Thyroid gland (tissue), 4 donors: ENCODE data around the gene ASF1B. TPM values are rescaled to one million over a fixed set of nuclear protein-coding genes. Genes with fewer than 3 reads are reported as not detected.

Experiments used
- DNase-seq, 2 donors: peaks; one replicate each; pipeline ENCODE4 v3.0.0-alpha.2; 2019
- H3K27ac ChIP-seq, 3 donors: fragments of 200-600 bp; sonication (generic); 1 replicate in 2 of 3; 2 replicates in 1 of 3; pipeline ENCODE4 v1.5.1; 2016 to 2019; ENCODE audit warnings: mild to moderate bottlenecking in 1 of 3, moderate library complexity in 1 of 3
- H3K27me3 ChIP-seq: fragments of 200-600 bp; sonication (generic); one replicate; pipeline ENCODE4 v1.5.1; 2019
- H3K36me3 ChIP-seq, 2 donors: fragments of 200-600 bp; sonication (generic); one replicate each; pipeline ENCODE4 v1.5.1; 2016 to 2019
- H3K4me1 ChIP-seq, 2 donors: fragments of 200-600 bp; sonication (generic); one replicate each; pipeline ENCODE4 v1.5.1; 2017 to 2019
- H3K4me3 ChIP-seq, 3 donors: fragments of 200-600 bp; sonication (generic); replicated peaks in 1 of 3; 1 replicate in 2 of 3; 2 replicates in 1 of 3; pipeline ENCODE4 v1.5.1; 2016; ENCODE audit warnings: mild to moderate bottlenecking in 1 of 3
- H3K9me3 ChIP-seq: fragments of 200-600 bp; sonication (generic); one replicate; pipeline ENCODE4 v1.5.1; 2017
- POLR2A ChIP-seq, 2 donors: fragments of 450-650 bp; IDR thresholded peaks; one replicate each; pipeline ENCODE4 v1.6.1; 2017; ENCODE audit warnings: antibody characterized with exemption in 2 of 2, mild to moderate bottlenecking in 2 of 2, moderate library complexity in 1 of 2
- WGBS, 2 donors: methylation state at CpG; one replicate each; pipeline ENCODE4 v1.1.5; 2017; 5-methylcytosine and 5-hydroxymethylcytosine counted together
- intact Hi-C: fragments of 100-400 bp; cut with DNase I; formaldehyde crosslinking; loops from one replicate; pipeline ENCODE4 v1.15.1; 2023
- total RNA-seq, 4 donors: library from RNA; depleted of rRNA; stranded (reverse); fragments of >200 nt; gene quantifications; one replicate each; pipeline ENCODE4 v1.2.3, GENCODE V29; 2016
- TF ChIP-seq, protein P1 (sequence below), 6 experiments: fragments of 200-600 bp in 3 of 6; fragments of 450-650 bp in 3 of 6; sonication (generic) in 3 of 6; IDR thresholded peaks; one replicate each; pipeline ENCODE4 v1.5.1; 2016 to 2019; ENCODE audit warnings: antibody characterized with exemption in 6 of 6, mild to moderate bottlenecking in 2 of 6, inconsistent platforms in 1 of 6, moderate library complexity in 1 of 6

Gene ASF1B
- total RNA-seq, 4 donors from 2014 or later: 0.54 to 2.6 (median 0.95) TPM

DNA sequence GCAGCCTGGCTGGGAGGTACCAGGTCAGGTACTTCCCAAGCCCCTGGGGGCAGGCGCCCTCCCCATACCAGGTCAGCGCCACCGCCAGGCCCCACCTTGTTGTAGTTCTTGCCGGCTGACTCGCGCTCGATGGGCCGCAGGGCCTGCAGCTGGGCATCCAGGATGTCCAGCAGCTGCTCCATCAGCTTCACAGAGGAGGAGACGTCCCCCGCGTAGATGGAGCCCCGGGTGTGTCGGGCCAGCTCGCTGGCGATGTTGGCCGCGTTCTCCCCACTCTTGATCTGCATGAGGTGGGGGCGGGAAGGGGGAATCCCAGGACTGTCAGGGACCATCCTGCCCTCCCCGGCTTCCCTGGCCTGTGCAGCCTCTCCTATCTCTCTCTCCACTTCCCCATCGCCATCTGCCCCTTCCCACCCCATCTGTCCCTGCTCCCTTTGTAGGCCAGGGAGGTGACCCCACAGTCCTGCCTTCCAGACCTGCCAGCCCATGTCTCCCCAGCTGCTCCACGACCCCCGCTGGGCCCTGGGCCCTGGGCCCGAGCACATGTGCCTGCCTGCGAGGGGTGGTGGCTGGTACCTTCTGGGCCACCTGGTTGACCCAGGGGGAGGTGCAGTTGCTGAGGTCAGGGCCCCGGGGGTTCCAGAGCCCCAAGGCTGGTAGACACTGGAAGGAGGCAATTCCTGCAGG is 23.8 kb upstream of the ASF1B start:
- Histone ChIP-seq H3K9me3 (no peaks in the 10 kb centered on the region), H3K36me3 (peaks cover 45 to 47% of the 10 kb centered on the region in 2 donors), H3K27ac (no peak overlapping the region), H3K4me1 (no peaks in the 10 kb centered on the region), H3K4me3 (no peak overlapping the region), H3K27me3 (no peaks in the 10 kb centered on the region)
- intact Hi-C loops: no loop called here
- TF ChIP-seq, protein P1, sequence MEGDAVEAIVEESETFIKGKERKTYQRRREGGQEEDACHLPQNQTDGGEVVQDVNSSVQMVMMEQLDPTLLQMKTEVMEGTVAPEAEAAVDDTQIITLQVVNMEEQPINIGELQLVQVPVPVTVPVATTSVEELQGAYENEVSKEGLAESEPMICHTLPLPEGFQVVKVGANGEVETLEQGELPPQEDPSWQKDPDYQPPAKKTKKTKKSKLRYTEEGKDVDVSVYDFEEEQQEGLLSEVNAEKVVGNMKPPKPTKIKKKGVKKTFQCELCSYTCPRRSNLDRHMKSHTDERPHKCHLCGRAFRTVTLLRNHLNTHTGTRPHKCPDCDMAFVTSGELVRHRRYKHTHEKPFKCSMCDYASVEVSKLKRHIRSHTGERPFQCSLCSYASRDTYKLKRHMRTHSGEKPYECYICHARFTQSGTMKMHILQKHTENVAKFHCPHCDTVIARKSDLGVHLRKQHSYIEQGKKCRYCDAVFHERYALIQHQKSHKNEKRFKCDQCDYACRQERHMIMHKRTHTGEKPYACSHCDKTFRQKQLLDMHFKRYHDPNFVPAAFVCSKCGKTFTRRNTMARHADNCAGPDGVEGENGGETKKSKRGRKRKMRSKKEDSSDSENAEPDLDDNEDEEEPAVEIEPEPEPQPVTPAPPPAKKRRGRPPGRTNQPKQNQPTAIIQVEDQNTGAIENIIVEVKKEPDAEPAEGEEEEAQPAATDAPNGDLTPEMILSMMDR (IDR thresholded peaks at IDR 0.05): no peak
- TF ChIP-seq POLR2A (IDR thresholded peaks at IDR 0.05): no peak
- 91 to 93% methylated on average over 10 to 20 of the region's 25 CpGs for WGBS, 2 donors
- DNase-seq: no peak

DNA sequence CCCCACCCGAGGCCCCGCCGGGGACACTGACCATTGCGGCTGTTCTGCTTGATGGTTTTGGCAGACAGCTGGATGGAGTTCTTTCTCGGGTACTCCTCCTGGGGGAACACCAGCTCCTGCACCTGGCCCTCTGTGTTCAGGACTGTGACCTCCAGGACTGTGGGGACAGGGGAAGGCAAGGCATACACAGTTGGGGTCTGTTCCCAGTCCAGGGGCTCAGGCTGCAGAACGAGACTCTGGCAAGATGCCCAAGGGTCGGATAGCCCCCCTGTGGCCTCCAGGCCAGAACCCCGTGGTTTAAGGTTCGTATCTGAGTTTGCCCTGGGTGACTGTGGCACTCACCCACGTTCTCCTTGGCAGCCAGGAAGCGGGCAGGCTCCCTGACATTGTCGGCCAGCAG is 22.7 kb upstream of the ASF1B start:
- TF ChIP-seq, protein P1 (IDR thresholded peaks at IDR 0.05): no peak
- no peak for TF ChIP-seq POLR2A (IDR thresholded peaks at IDR 0.05)
- H3K4me3 ChIP-seq: no peak overlapping the region
- H3K9me3 ChIP-seq: no peaks in the 10 kb centered on the region
- no peaks in the 10 kb centered on the region for H3K27me3 ChIP-seq
- peaks cover 47 to 51% of the 10 kb centered on the region in 2 donors for H3K36me3 ChIP-seq
- H3K27ac ChIP-seq: no peak overlapping the region
- 78 to 80% methylated on average over 7 to 11 of the region's 12 CpGs for WGBS, 2 donors
- intact Hi-C loops: no loop called here
- no peaks in the 10 kb centered on the region for H3K4me1 ChIP-seq
- DNase-seq: no peak

DNA sequence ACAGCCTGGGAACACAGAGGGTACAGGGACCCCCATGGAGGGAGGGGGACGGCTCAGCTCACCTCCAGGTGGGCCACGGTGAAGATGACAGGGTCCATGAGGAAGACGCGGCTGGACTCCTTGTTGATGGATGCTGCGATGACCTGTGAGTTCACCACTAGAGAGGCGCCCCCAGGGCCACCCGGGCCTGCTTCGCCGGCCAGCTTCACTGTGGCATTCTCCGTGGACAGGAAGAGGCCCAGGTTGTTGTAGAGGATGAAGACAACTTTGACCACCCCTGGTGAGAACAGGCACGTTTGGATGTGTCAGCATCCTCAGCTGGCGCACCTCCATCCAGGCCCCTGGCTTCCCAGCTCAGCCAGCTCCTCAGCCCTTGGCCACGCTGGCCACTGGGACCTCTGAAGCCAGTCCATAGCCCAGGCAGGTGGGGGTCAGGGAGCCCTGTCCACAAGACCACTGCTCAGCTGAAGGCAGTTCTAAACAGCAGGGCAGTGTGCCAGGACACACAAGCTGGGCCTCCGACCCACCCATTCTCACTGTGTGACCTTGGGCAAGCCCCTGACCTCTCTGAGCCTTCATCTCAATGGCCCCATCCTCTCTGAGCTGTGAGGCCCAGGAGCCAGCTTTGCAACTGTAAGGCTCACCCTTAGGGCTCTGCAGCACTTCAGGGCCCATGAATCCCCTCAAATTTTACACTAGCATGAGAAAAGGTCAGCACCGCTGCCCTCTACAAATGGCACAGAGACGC is 22.1 kb upstream of the ASF1B start:
- Histone ChIP-seq H3K27ac (no peak overlapping the region), H3K27me3 (no peaks in the 10 kb centered on the region), H3K4me3 (no peak overlapping the region), H3K9me3 (no peaks in the 10 kb centered on the region), H3K36me3 (peaks cover 47 to 51% of the 10 kb centered on the region in 2 donors), H3K4me1 (peaks cover 0 to 5% of the 10 kb centered on the region in 2 donors)
- WGBS, 2 donors: 95 to 96% methylated on average over 11 to 16 of the region's 16 CpGs
- intact Hi-C loops: no loop called here
- no peak for TF ChIP-seq POLR2A (IDR thresholded peaks at IDR 0.05)
- TF ChIP-seq, protein P1 (IDR thresholded peaks at IDR 0.05): no peak
- no peak for DNase-seq

DNA sequence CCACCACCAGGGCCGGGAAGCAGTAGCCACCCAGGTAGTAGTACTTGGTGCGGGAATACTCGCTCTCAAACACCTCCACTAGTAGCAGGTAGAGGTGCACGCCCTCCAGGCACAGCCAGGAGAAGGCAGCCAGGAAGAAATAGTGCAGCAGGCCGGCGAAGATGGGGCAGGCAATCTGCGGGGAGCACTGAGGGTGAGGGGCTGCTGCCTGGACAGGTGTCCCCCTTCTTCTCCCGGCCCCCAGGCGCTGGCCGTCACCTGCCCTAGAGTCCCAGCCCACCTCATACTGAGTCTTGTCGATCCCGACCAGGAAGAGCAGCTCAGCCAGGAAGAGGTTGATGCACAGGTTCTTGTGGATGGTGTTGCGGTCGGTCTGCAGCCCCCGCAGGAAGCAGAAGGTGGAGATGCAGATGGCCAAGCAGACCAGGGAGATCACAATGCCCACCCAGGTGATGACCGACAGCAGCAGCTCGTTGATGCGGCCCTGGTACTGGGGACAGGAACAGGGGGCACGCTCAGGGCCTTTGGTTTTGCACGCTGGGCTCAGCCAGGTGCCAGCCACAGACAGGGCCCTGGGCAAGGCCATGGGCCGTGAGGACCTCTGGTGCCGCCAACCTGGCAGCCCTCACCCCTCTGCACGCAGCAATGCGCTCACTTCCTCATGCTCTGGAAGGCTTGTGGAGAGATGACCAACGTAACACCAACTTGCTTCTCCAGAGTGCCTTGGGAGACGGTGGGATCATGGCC is 20.8 kb upstream of the ASF1B start:
- Histone ChIP-seq H3K27ac (no peak overlapping the region), H3K4me3 (no peak overlapping the region), H3K4me1 (peaks cover 4 to 13% of the 10 kb centered on the region in 2 donors), H3K27me3 (no peaks in the 10 kb centered on the region), H3K9me3 (no peaks in the 10 kb centered on the region), H3K36me3 (peaks cover 37 to 43% of the 10 kb centered on the region in 2 donors)
- intact Hi-C loops: no loop called here
- WGBS, 2 donors: 93 to 95% methylated on average over 19 of the region's 26 CpGs
- TF ChIP-seq POLR2A (IDR thresholded peaks at IDR 0.05): no peak
- TF ChIP-seq, protein P1 (IDR thresholded peaks at IDR 0.05): no peak
- no peak for DNase-seq
